Measurements from ENCODE around the gene KPNB1.

KPNB1 gene

GRCh38 chr17:47690121-47690520 is 40.4 kb downstream of the KPNB1 start:
- TF ChIP-seq CTCF (IDR thresholded peaks at IDR 0.05; ENCODE audit: low read depth, low read length), result no peak
- H3K4me3 ChIP-seq (replicated peaks in 1 of 2; ENCODE audit: low read depth in 2 of 2, low read length in 2 of 2), result no peak overlapping the region
- DNase-seq (ENCODE audit: low read depth in 2 of 2), result no peak

GRCh38 chr17:47692137-47692894 is 42.6 kb downstream of the KPNB1 start:
- H3K4me3 ChIP-seq (replicated peaks in 1 of 2; ENCODE audit: low read depth in 2 of 2, low read length in 2 of 2), result no peak overlapping the region
- no peak for TF ChIP-seq CTCF (IDR thresholded peaks at IDR 0.05; ENCODE audit: low read depth, low read length)
- no peak for DNase-seq (ENCODE audit: low read depth in 2 of 2)

- DNase-seq (ENCODE audit: low read depth in 2 of 2), result no peak
- H3K4me3 ChIP-seq (replicated peaks in 1 of 2; ENCODE audit: low read depth in 2 of 2, low read length in 2 of 2), result peak overlapping the region; percentile 65 to 67
- no peak for TF ChIP-seq CTCF (IDR thresholded peaks at IDR 0.05; ENCODE audit: low read depth, low read length)
Measured at GRCh38 chr17:47692895-47693730, 43.4 kb downstream of the KPNB1 start.

- TF ChIP-seq CTCF (IDR thresholded peaks at IDR 0.05; ENCODE audit: low read depth, low read length), result no peak
- DNase-seq (ENCODE audit: low read depth in 2 of 2), result peak in 1 of 2 donors; percentile 80
- peak within 1 kb of the TSS; percentile 65 to 67 for H3K4me3 ChIP-seq (replicated peaks in 1 of 2; ENCODE audit: low read depth in 2 of 2, low read length in 2 of 2)
Measured at GRCh38 chr17:47693731-47694580, 44.2 kb downstream of the KPNB1 start, which contains the start of gene TBKBP1. Gene TBKBP1 (plus strand): TSS chr17:47694161. CDS start chr17:47696113, 1,952 bp downstream.

- DNase-seq (ENCODE audit: low read depth in 2 of 2), result peak; percentile 49 to 77
- TF ChIP-seq CTCF (IDR thresholded peaks at IDR 0.05; ENCODE audit: low read depth, low read length), result no peak
- H3K4me3 ChIP-seq (replicated peaks in 1 of 2; ENCODE audit: low read depth in 2 of 2, low read length in 2 of 2), result peak overlapping the region; percentile 65 to 67
Measured at GRCh38 chr17:47694581-47695428, 45.1 kb downstream of the KPNB1 start.

All from cardiac fibroblast (primary cell).